Adrenal gland (tissue), 12 donors: ENCODE results near the gene RAX2. TPM values are rescaled to one million over a fixed set of nuclear protein-coding genes. Genes with fewer than 3 reads are reported as not detected.
A peak's percentile ranks its signal among the peaks of the same experiment; 100 is the strongest.

Experiments
- DNase-seq, 7 donors: peaks; one replicate each; pipeline ENCODE4 v3.0.0-alpha.2; 2019 to 2020
- H3K27ac ChIP-seq, 5 donors: fragments of 200-600 bp; sonication (generic) in 4 of 5; 1 replicate in 3 of 5; 2 replicates in 2 of 5; pipeline versions ENCODE4 v1.5.1 to v1.8.0; 2016 to 2020; ENCODE audit warnings: mild to moderate bottlenecking in 1 of 5
- H3K27me3 ChIP-seq: fragments of 200-600 bp; 2 replicates; pipeline ENCODE4 v1.8.0; 2021
- H3K36me3 ChIP-seq, 2 donors: fragments of 200-600 bp; replicated peaks in 1 of 2; 1 replicate in 1 of 2; 2 replicates in 1 of 2; pipeline versions ENCODE4 v1.5.1 to v1.8.0; 2018 to 2022
- H3K4me1 ChIP-seq, 2 donors: fragments of 200-600 bp; replicated peaks in 1 of 2; 1 replicate in 1 of 2; 2 replicates in 1 of 2; pipeline versions ENCODE4 v1.5.1 to v1.8.0; 2018 to 2021
- H3K4me3 ChIP-seq, 4 donors: fragments of 200-600 bp; sonication (generic) in 3 of 4; one replicate each; pipeline ENCODE4 v1.5.1; 2016 to 2018
- H3K9me3 ChIP-seq, 3 donors: fragments of 200-600 bp; sonication (generic) in 1 of 3; replicated peaks in 1 of 3; 1 replicate in 2 of 3; 2 replicates in 1 of 3; pipeline versions ENCODE4 v1.5.1 to v1.8.0; 2016 to 2021
- CTCF ChIP-seq, 6 experiments: fragments of 450-650 bp in 4 of 6; fragments of 200-600 bp in 2 of 6; sonication (generic) in 1 of 6; IDR thresholded peaks; 1 replicate in 5 of 6; 2 replicates in 1 of 6; pipeline versions ENCODE4 v1.5.1 to v1.8.0; 2016 to 2021; ENCODE audit warnings: antibody characterized with exemption in 6 of 6, mild to moderate bottlenecking in 2 of 6, moderate library complexity in 1 of 6
- POLR2A ChIP-seq, 2 donors: fragments of 450-650 bp; IDR thresholded peaks; one replicate each; pipeline ENCODE4 v1.6.1; 2017; ENCODE audit warnings: antibody characterized with exemption in 2 of 2, mild to moderate bottlenecking in 2 of 2, moderate library complexity in 1 of 2
- WGBS, 4 donors: extraction: QIAGEN DNeasy Blood & Tissue Kit in 2 of 4; methylation state at CpG; one replicate each; pipeline versions ENCODE4 v1.1.5 to v1.1.7; 2013 to 2017; 5-methylcytosine and 5-hydroxymethylcytosine counted together
- intact Hi-C, 2 donors: fragments of 100-400 bp; cut with DNase I; formaldehyde crosslinking; loops; one replicate each; pipeline versions ENCODE4 v1.14.1 to v1.15.0; 2022 to 2023
- polyA plus RNA-seq, 3 donors: library from polyadenylated mRNA; stranded (reverse); fragments of 200-250 nt in 2 of 3; fragments of 350-450 nt in 1 of 3; fragmentation: Illumina TruSeq in 1 of 3; extraction: RNeasy Lipid Tissue Mini Kit (QIAGEN cat#74804) in 1 of 3; gene quantifications; one replicate each; pipeline ENCODE4 v1.2.3, GENCODE V29; 2013 to 2014
- total RNA-seq, 9 donors: library from RNA; depleted of rRNA in 4 of 9; stranded (reverse); fragments of >200 nt in 4 of 9; fragments of 120-200 nt in 1 of 9; fragmentation: NEBNext Ultra II Directional in 1 of 9; extraction: Animal tissue kit (Norgen Biotek cat#: 25700) in 1 of 9; gene quantifications; one replicate each; pipeline versions ENCODE4 v1.1.0 to v1.2.4, GENCODE V29; 2013 to 2023
- donor health status: healthy with polysubstance abuse.
- donor health status: Bipolar disorder and iron deficiency.
- donor health status: DM: yes; HTN: yes; CAD: no.
- donor health status: DM: no; HTN: no; CAD: no.
- donor health status: DM: no; HTN: no; CAD: no.
- donor health status: DM: yes; HTN: yes; CAD: no.

The RAX2 gene
- total and polyA plus RNA-seq, 12 donors, result not detected

GRCh38 chr19:3804429-3804828, 32.4 kb upstream of the RAX2 start:
- Histone ChIP-seq H3K4me1 (peaks cover 0 to 4% of the 10 kb centered on the region in 2 donors), H3K27me3 (peaks cover 28% of the 10 kb centered on the region), H3K27ac (no peak overlapping the region), H3K4me3 (no peak overlapping the region), H3K9me3 (no peaks in the 10 kb centered on the region), H3K36me3 (no peaks in the 10 kb centered on the region)
- 56 to 80% (median 79%) methylated on average over 3 to 13 of the region's 13 CpGs for WGBS, 4 donors
- no peak for DNase-seq
- TF ChIP-seq POLR2A (IDR thresholded peaks at IDR 0.05) (no peak), CTCF (IDR thresholded peaks at IDR 0.05) (no peak)
- intact Hi-C loops, result no loop called here

GRCh38 chr19:3803986-3804385, 32.0 kb upstream of the RAX2 start:
- peaks cover 28% of the 10 kb centered on the region for H3K27me3 ChIP-seq

GRCh38 chr19:3803114-3803888, 31.3 kb upstream of the RAX2 start:
- no peak for TF ChIP-seq POLR2A (IDR thresholded peaks at IDR 0.05)
- no peak for TF ChIP-seq CTCF (IDR thresholded peaks at IDR 0.05)
- Histone ChIP-seq H3K27me3 (peaks cover 28% of the 10 kb centered on the region), H3K9me3 (no peaks in the 10 kb centered on the region), H3K36me3 (no peaks in the 10 kb centered on the region), H3K27ac (no peak overlapping the region), H3K4me3 (no peak overlapping the region), H3K4me1 (peaks cover 0 to 4% of the 10 kb centered on the region in 2 donors)
- WGBS, 4 donors, result 75 to 82% (median 78%) methylated on average over 12 to 24 of the region's 24 CpGs
- no peak for DNase-seq
- intact Hi-C loops, result no loop called here

More at GRCh38 chr19:3803986-3804385, 32.0 kb upstream of the RAX2 start:
- no peaks in the 10 kb centered on the region for H3K36me3 ChIP-seq
- peaks cover 0 to 4% of the 10 kb centered on the region in 2 donors for H3K4me1 ChIP-seq
- no peaks in the 10 kb centered on the region for H3K9me3 ChIP-seq
- H3K27ac ChIP-seq, result no peak overlapping the region
- TF ChIP-seq CTCF (IDR thresholded peaks at IDR 0.05) (no peak), POLR2A (IDR thresholded peaks at IDR 0.05) (no peak)
- 53 to 70% (median 67%) methylated on average over 6 to 10 of the region's 10 CpGs for WGBS, 4 donors
- DNase-seq, result no peak
- H3K4me3 ChIP-seq, result no peak overlapping the region
- intact Hi-C loops, result no loop called here

- DNase-seq, result peak in 4 of 7 donors; percentile 19 to 58 (median 32)
- no peaks in the 10 kb centered on the region for H3K36me3 ChIP-seq
- no peaks in the 10 kb centered on the region for H3K9me3 ChIP-seq
- TF ChIP-seq POLR2A (IDR thresholded peaks at IDR 0.05) (no peak), CTCF (IDR thresholded peaks at IDR 0.05) (no peak)
- H3K27me3 ChIP-seq, result peaks cover 28% of the 10 kb centered on the region
- no peak overlapping the region for H3K27ac ChIP-seq
- intact Hi-C loops, result no loop called here
- H3K4me1 ChIP-seq, result peaks cover 0 to 4% of the 10 kb centered on the region in 2 donors
- 2 to 5% (median 4%) methylated on average over 21 to 46 of the region's 46 CpGs for WGBS, 4 donors
- peak overlapping the region in 1 of 4 donors; percentile 15 for H3K4me3 ChIP-seq
These were observed 29.5 kb upstream of the RAX2 start for GRCh38 chr19:3801412-3802096.
